CD4-positive, alpha-beta T cell (primary cell): ENCODE results near the gene CDK6. TPM values are rescaled to one million over a fixed set of nuclear protein-coding genes. Genes with fewer than 3 reads are reported as not detected.

ENCODE experiments used
- ATAC-seq: fragments of 200-7000 bp; cut with Tn5 transposase; one replicate; pipeline ENCODE4 v1.10.0; 2022; ENCODE audit warnings: mild to moderate bottlenecking; ENCODE audit not compliant: poor library complexity
- CTCF ChIA-PET: fragments of 350-600 bp; sonication (Branson Sonifier 250); formaldehyde crosslinking; loops from one replicate; lab custom pipeline; 2021; ENCODE audit warnings: antibody characterized with exemption, inconsistent platforms; lab: Charles Lee
- POLR2A ChIA-PET: fragments of 350-600 bp; sonication (Branson Sonifier 250); formaldehyde crosslinking; loops from one replicate; lab custom pipeline; 2021; ENCODE audit warnings: antibody characterized with exemption, inconsistent platforms; lab: Charles Lee
- DNase-seq, 14 experiments: peaks; one replicate each; pipeline ENCODE4 v3.0.0-alpha.2; 2013 to 2020; ENCODE audit warnings: mixed read lengths in 2 of 14
- H3K27ac ChIP-seq, 2 donors: one replicate each; pipeline versions ENCODE4 v1.5.1 to v1.7.0; 2013; ENCODE audit warnings: low read length in 2 of 2, low read depth in 1 of 2, mild to moderate bottlenecking in 1 of 2
- H3K27me3 ChIP-seq, 2 experiments: 1 replicate in 1 of 2; 2 replicates in 1 of 2; pipeline versions ENCODE4 v1.6.1 to v1.7.0; 2013; ENCODE audit warnings: low read length in 2 of 2, control low read depth in 1 of 2, mild to moderate bottlenecking in 1 of 2, moderate library complexity in 1 of 2; ENCODE audit not compliant: insufficient read depth in 2 of 2, control insufficient read depth in 1 of 2
- H3K36me3 ChIP-seq: one replicate; pipeline ENCODE4 v1.6.1; 2013; ENCODE audit warnings: low read length, control low read depth; ENCODE audit not compliant: insufficient read depth
- H3K4me1 ChIP-seq: one replicate; pipeline ENCODE4 v1.6.1; 2013; ENCODE audit warnings: low read length, control low read depth; ENCODE audit not compliant: insufficient read depth
- H3K4me3 ChIP-seq: one replicate; pipeline ENCODE4 v1.5.1; 2013; ENCODE audit warnings: mild to moderate bottlenecking, low read length, moderate library complexity
- H3K9me3 ChIP-seq, 2 experiments: 1 replicate in 1 of 2; 2 replicates in 1 of 2; pipeline versions ENCODE4 v1.6.1 to v1.7.0; 2013; ENCODE audit warnings: low read length in 2 of 2, mild to moderate bottlenecking in 2 of 2, control low read depth in 1 of 2, moderate library complexity in 1 of 2; ENCODE audit not compliant: control insufficient read depth in 1 of 2, insufficient read depth in 1 of 2
- H3K27ac Mint-ChIP-seq: one replicate; pipeline ENCODE4 v1.8.0; 2020; ENCODE audit warnings: mixed read lengths
- H3K27me3 Mint-ChIP-seq: one replicate; pipeline ENCODE4 v1.8.0; 2021; ENCODE audit warnings: mixed read lengths
- H3K36me3 Mint-ChIP-seq: one replicate; pipeline ENCODE4 v1.8.0; 2021; ENCODE audit warnings: low read depth, mixed read lengths
- H3K4me1 Mint-ChIP-seq: one replicate; pipeline ENCODE4 v1.8.0; 2021; ENCODE audit warnings: low read depth, mixed read lengths
- H3K4me3 Mint-ChIP-seq: one replicate; pipeline ENCODE4 v1.8.0; 2020; ENCODE audit warnings: mild to moderate bottlenecking, mixed read lengths
- H3K9me3 Mint-ChIP-seq: one replicate; pipeline ENCODE4 v1.8.0; 2020; ENCODE audit warnings: mixed read lengths
- intact Hi-C, 2 experiments: fragments of 100-400 bp; cut with DNase I in 1 of 2; cut with micrococcal nuclease in 1 of 2; formaldehyde crosslinking; loops; one replicate each; pipeline versions ENCODE4 v1.15.1 to v1.9.0; 2023 to 2025; cut with DNase I, micrococcal nuclease
- total RNA-seq, 174 experiments: library from RNA in 2 of 174; stranded (reverse) in 2 of 174; gene quantifications; one replicate each; pipeline ENCODE4 v1.2.3 and lab custom pipeline; 2021 to 2026
- TF ChIP-seq, protein P1 (sequence below): fragments of 200-600 bp; IDR thresholded peaks from one replicate; pipeline ENCODE4 v1.8.0; 2022; ENCODE audit warnings: antibody characterized with exemption, mild to moderate bottlenecking

The CDK6 gene
- total RNA-seq, 2 experiments from 2014 or later = 13.0 to 13.7 TPM

DNA sequence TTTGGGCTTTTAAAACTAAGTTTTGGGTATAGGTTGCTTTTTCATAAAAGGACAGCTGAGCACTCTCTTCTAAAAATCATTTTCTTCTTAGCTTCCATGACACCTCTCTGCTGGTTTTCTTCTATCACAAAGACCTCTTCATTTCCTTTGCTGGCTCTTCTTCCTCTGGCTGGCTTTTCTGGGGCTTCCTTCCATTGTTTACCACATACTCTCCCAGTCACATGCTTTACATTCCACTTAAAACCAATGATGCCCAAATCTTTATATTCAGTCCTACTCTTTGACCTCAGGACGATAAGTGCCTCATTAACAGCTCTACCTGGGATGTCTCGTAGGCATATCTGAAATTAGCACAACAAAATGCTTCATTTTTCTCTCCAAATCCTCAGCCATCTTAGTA is 273.0 kb downstream of the CDK6 start:
- Histone ChIP-seq H3K27ac (no peak overlapping the region), H3K4me1 (no peaks in the 10 kb centered on the region), H3K36me3 (peaks cover 68% of the 10 kb centered on the region), H3K4me3 (no peak overlapping the region), H3K9me3 (no peaks in the 10 kb centered on the region), H3K27me3 (no peaks in the 10 kb centered on the region)
- POLR2A ChIA-PET = interaction anchor here (2.4 kb wide), 1 partner anchor 35 kb away, joined by 6 read pairs; the partner anchor contains the start of genes PEX1 and RBM48
- no peaks in the 10 kb centered on the region for H3K4me1 Mint-ChIP-seq
- no peaks in the 10 kb centered on the region for H3K27me3 Mint-ChIP-seq
- CTCF ChIA-PET = interaction anchor here (1.5 kb wide), 1 partner anchor 35 kb away, joined by 4 read pairs; the partner anchor contains the start of gene PEX1
- H3K27ac Mint-ChIP-seq = no peak overlapping the region
- H3K9me3 Mint-ChIP-seq = no peaks in the 10 kb centered on the region
- ATAC-seq (no peak), DNase-seq (no peak)
- intact Hi-C loops = no loop called here
- TF ChIP-seq, protein P1, sequence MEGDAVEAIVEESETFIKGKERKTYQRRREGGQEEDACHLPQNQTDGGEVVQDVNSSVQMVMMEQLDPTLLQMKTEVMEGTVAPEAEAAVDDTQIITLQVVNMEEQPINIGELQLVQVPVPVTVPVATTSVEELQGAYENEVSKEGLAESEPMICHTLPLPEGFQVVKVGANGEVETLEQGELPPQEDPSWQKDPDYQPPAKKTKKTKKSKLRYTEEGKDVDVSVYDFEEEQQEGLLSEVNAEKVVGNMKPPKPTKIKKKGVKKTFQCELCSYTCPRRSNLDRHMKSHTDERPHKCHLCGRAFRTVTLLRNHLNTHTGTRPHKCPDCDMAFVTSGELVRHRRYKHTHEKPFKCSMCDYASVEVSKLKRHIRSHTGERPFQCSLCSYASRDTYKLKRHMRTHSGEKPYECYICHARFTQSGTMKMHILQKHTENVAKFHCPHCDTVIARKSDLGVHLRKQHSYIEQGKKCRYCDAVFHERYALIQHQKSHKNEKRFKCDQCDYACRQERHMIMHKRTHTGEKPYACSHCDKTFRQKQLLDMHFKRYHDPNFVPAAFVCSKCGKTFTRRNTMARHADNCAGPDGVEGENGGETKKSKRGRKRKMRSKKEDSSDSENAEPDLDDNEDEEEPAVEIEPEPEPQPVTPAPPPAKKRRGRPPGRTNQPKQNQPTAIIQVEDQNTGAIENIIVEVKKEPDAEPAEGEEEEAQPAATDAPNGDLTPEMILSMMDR = no peak
- H3K4me3 Mint-ChIP-seq = no peak overlapping the region
- H3K36me3 Mint-ChIP-seq = peaks cover 67% of the 10 kb centered on the region

DNA sequence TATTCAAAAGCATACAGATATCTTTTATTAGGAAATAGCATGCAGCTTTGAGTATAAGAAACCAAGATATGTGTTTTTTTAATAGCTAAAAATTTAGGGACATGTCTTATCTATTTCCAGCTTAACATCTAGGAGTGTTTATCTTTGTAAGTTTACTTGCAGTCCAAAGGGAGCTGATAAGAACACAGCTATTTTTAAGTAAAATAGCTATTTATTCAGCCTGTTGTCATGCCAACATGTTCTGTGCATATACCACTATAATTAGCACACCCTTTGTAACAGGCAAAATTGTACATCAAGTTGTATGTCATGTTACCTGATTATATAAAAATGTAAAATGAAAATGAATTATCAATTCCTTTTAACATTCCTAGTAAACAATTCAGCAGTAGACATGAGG is 275.8 kb downstream of the CDK6 start:
- H3K9me3 ChIP-seq = no peaks in the 10 kb centered on the region
- intact Hi-C loops = no loop called here
- no peaks in the 10 kb centered on the region for H3K27me3 ChIP-seq
- Mint-ChIP-seq H3K27ac (no peak overlapping the region), H3K27me3 (no peaks in the 10 kb centered on the region), H3K36me3 (peaks cover 45% of the 10 kb centered on the region), H3K4me1 (no peaks in the 10 kb centered on the region), H3K4me3 (no peak overlapping the region), H3K9me3 (no peaks in the 10 kb centered on the region)
- ATAC-seq (no peak), DNase-seq (no peak)
- no peaks in the 10 kb centered on the region for H3K4me1 ChIP-seq
- POLR2A ChIA-PET = no interaction called here
- CTCF ChIA-PET = no interaction called here
- H3K27ac ChIP-seq = no peak overlapping the region
- H3K4me3 ChIP-seq = no peak overlapping the region
- TF ChIP-seq, protein P1 = no peak
- H3K36me3 ChIP-seq = peaks cover 41% of the 10 kb centered on the region

- CTCF ChIA-PET = interaction anchor here (1.3 kb wide), 1 partner anchor 29 kb away, joined by 4 read pairs; the partner anchor contains the start of genes PEX1 and RBM48
- H3K4me1 ChIP-seq = no peaks in the 10 kb centered on the region
- ATAC-seq (no peak), DNase-seq (no peak)
- TF ChIP-seq, protein P1 = no peak
- H3K9me3 ChIP-seq = no peaks in the 10 kb centered on the region
- H3K9me3 Mint-ChIP-seq = no peaks in the 10 kb centered on the region
- no peak overlapping the region for H3K27ac Mint-ChIP-seq
- H3K36me3 ChIP-seq = peaks cover 19% of the 10 kb centered on the region
- POLR2A ChIA-PET = interaction anchor here (1.7 kb wide), 1 partner anchor 29 kb away, joined by 4 read pairs; the partner anchor contains the start of genes PEX1 and RBM48
- no peak overlapping the region for H3K27ac ChIP-seq
- peaks cover 23% of the 10 kb centered on the region for H3K36me3 Mint-ChIP-seq
- no peak overlapping the region for H3K4me3 ChIP-seq
- H3K4me1 Mint-ChIP-seq = no peaks in the 10 kb centered on the region
- no peaks in the 10 kb centered on the region for H3K27me3 Mint-ChIP-seq
- H3K4me3 Mint-ChIP-seq = no peak overlapping the region
- H3K27me3 ChIP-seq = no peaks in the 10 kb centered on the region
- intact Hi-C loops = no loop called here
These were observed 278.5 kb downstream of the CDK6 start for GRCh38 chr7:92557808-92558362.
